GM23338 (cell line): Measurements from ENCODE around the gene MTMR3. TPM values are rescaled to one million over a fixed set of nuclear protein-coding genes. Genes with fewer than 3 reads are reported as not detected.

Experiments used
- ATAC-seq: fragments of 200-7000 bp; cut with Tn5 transposase; 3 replicates; pipeline ENCODE4 v1.9.1; 2020
- DNase-seq: peaks from one replicate; pipeline ENCODE4 v3.0.0-alpha.2; 2015; ENCODE audit warnings: low spot score
- H2AFZ ChIP-seq: fragments of 200-600 bp; sonication (generic); 2 replicates; pipeline ENCODE4 v1.8.0; 2016; ENCODE audit warnings: antibody characterized with exemption, mild to moderate bottlenecking, moderate library complexity
- H3F3A ChIP-seq: fragments of 200-600 bp; sonication (generic); replicated peaks from 2 replicates; pipeline ENCODE4 v1.8.0; 2017; ENCODE audit warnings: antibody characterized with exemption, mixed run types, low read depth
- H3K27ac ChIP-seq: fragments of 200-600 bp; sonication (generic); 2 replicates; pipeline ENCODE4 v1.6.1; 2016; ENCODE audit warnings: low read depth
- H3K27me3 ChIP-seq: fragments of 200-600 bp; sonication (generic); 2 replicates; pipeline ENCODE4 v1.8.0; 2016; ENCODE audit warnings: mild to moderate bottlenecking, mixed run types, moderate library complexity; ENCODE audit not compliant: insufficient read depth
- H3K36me3 ChIP-seq: fragments of 200-600 bp; sonication (generic); 2 replicates; pipeline ENCODE4 v1.8.0; 2016; ENCODE audit warnings: mild to moderate bottlenecking; ENCODE audit not compliant: insufficient read depth
- H3K4me1 ChIP-seq: fragments of 200-600 bp; sonication (generic); 2 replicates; pipeline ENCODE4 v1.8.0; 2016; ENCODE audit warnings: mild to moderate bottlenecking, moderate library complexity; ENCODE audit not compliant: insufficient read depth
- H3K4me2 ChIP-seq: fragments of 200-600 bp; sonication (generic); 2 replicates; pipeline ENCODE4 v1.7.1; 2017; ENCODE audit warnings: mixed run types
- H3K4me3 ChIP-seq: fragments of 200-600 bp; sonication (generic); 2 replicates; pipeline ENCODE4 v1.6.1; 2016; ENCODE audit warnings: mixed run types
- H3K79me2 ChIP-seq: fragments of 200-600 bp; sonication (generic); replicated peaks from 2 replicates; pipeline ENCODE4 v1.8.0; 2017; ENCODE audit warnings: mild to moderate bottlenecking; ENCODE audit not compliant: insufficient read depth
- H3K9me2 ChIP-seq: fragments of 200-600 bp; sonication (generic); 2 replicates; pipeline ENCODE4 v1.8.0; 2017; ENCODE audit not compliant: insufficient read depth
- H4K20me1 ChIP-seq: fragments of 200-600 bp; sonication (generic); replicated peaks from 2 replicates; pipeline ENCODE4 v1.8.0; 2017; ENCODE audit warnings: mild to moderate bottlenecking; ENCODE audit not compliant: insufficient read depth
- H3K27ac Mint-ChIP-seq: 2 replicates; pipeline ENCODE4 v1.8.0; 2020; ENCODE audit warnings: inconsistent platforms, mild to moderate bottlenecking, moderate library complexity, mixed read lengths
- H3K27me3 Mint-ChIP-seq: 3 replicates; pipeline ENCODE4 v1.8.0; 2022; ENCODE audit warnings: low read depth, mild to moderate bottlenecking, moderate library complexity, mixed read lengths, inconsistent platforms; ENCODE audit not compliant: insufficient read depth, poor library complexity
- H3K36me3 Mint-ChIP-seq: 3 replicates; pipeline ENCODE4 v1.8.0; 2021; ENCODE audit warnings: low read depth, mild to moderate bottlenecking, inconsistent platforms, moderate library complexity, mixed read lengths
- H3K4me1 Mint-ChIP-seq: 3 replicates; pipeline ENCODE4 v1.8.0; 2020; ENCODE audit warnings: mild to moderate bottlenecking, inconsistent platforms, mixed read lengths
- H3K4me3 Mint-ChIP-seq: 3 replicates; pipeline ENCODE4 v1.8.0; 2021; ENCODE audit warnings: moderate library complexity, mild to moderate bottlenecking, inconsistent platforms, mixed read lengths
- H3K9me3 Mint-ChIP-seq: 3 replicates; pipeline ENCODE4 v1.8.0; 2020; ENCODE audit warnings: moderate library complexity, mild to moderate bottlenecking, inconsistent platforms, mixed read lengths
- CREB1 ChIP-seq: fragments of 250-450 bp; sonication (Bioruptor Pico); IDR thresholded peaks from 2 replicates; pipeline ENCODE4 v1.5.0; 2020; ENCODE audit warnings: low read depth, mild to moderate bottlenecking, moderate library complexity
- CTCF ChIP-seq, 2 experiments: fragments of 200-600 bp in 1 of 2; sonication (generic) in 1 of 2; conservative IDR thresholded peaks; 2 replicates each; pipeline versions ENCODE4 v1.5.1 to v1.6.1; 2016 to 2017; ENCODE audit warnings: antibody characterized with exemption in 2 of 2, low read depth in 2 of 2, mild to moderate bottlenecking in 2 of 2, moderate library complexity in 1 of 2
- ETS1 ChIP-seq: IDR thresholded peaks from 2 replicates; pipeline ENCODE4 v1.6.1; 2016; ENCODE audit warnings: antibody characterized with exemption
- EZH2 ChIP-seq: fragments of 200-600 bp; sonication (generic); IDR thresholded peaks from one replicate; pipeline ENCODE4 v1.8.0; 2017; ENCODE audit warnings: antibody characterized with exemption, mild to moderate bottlenecking, low read depth; ENCODE audit not compliant: unreplicated experiment
- EZH2phosphoT487 ChIP-seq: fragments of 200-600 bp; sonication (generic); IDR thresholded peaks from one replicate; pipeline ENCODE4 v1.8.1; 2018; ENCODE audit warnings: antibody characterized with exemption; ENCODE audit not compliant: unreplicated experiment
- JUNB ChIP-seq: IDR thresholded peaks from one replicate; pipeline ENCODE4 v1.6.1; 2016; ENCODE audit warnings: antibody characterized with exemption; ENCODE audit not compliant: unreplicated experiment
- NANOG ChIP-seq: IDR thresholded peaks from 2 replicates; pipeline ENCODE4 v1.6.1; 2016; ENCODE audit warnings: antibody characterized with exemption, borderline replicate concordance
- STAT1 ChIP-seq: IDR thresholded peaks from one replicate; pipeline ENCODE4 v1.6.1; 2016; ENCODE audit warnings: antibody characterized with exemption; ENCODE audit not compliant: unreplicated experiment
- ZNF114 ChIP-seq: fragments of 250-450 bp; sonication (Bioruptor Pico); IDR thresholded peaks from 2 replicates; pipeline ENCODE4 v1.5.0; 2020; ENCODE audit warnings: mild to moderate bottlenecking, moderate library complexity
- ZNF331 ChIP-seq: fragments of 250-450 bp; sonication (Bioruptor Pico); IDR thresholded peaks from 2 replicates; pipeline ENCODE4 v1.5.0; 2020; ENCODE audit warnings: low read depth, mild to moderate bottlenecking, moderate library complexity
- polyA plus RNA-seq: library from polyadenylated mRNA; unstranded; fragments of >200 nt; fragmentation: Nextera tagmentation; extraction: Ambion mirVana; gene quantifications from 2 replicates; pipeline ENCODE4 v1.2.1, GENCODE V29; 2016
- total RNA-seq: library from RNA; depleted of rRNA; stranded (reverse); fragments of >200 nt; shearing (Covaris generic); gene quantifications from 2 replicates; pipeline ENCODE4 v1.2.3, GENCODE V29; 2014
- TF ChIP-seq, protein P1 (sequence below): IDR thresholded peaks from one replicate; pipeline ENCODE4 v1.6.1; 2018; ENCODE audit warnings: antibody characterized with exemption; ENCODE audit not compliant: unreplicated experiment

MTMR3 gene
- total and polyA plus RNA-seq, 2 experiments from 2014 or later, result 5.2 to 27.4 TPM

DNA sequence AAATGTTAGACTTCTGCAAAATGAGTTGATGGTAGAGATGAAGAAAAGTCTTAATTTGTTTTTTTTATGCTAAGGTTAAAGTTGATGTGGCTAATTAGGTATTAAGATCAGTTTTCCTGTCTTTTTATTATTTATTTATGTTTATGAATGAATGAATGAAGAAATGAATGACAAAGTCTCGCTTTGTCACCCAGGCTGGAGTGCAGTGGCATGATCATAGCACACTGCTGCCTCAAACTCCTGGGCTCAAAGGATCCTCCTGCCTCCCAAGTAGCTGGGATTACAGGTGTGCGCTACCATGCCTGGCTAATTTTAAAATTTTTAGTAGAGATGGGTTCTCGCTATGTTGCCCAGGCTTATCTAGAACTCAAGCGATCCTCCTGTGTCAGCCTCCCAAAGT is 29.2 kb downstream of the MTMR3 start (continued):
- no peak for TF ChIP-seq EZH2
- TF ChIP-seq NANOG, result no peak
- TF ChIP-seq STAT1, result no peak
- TF ChIP-seq ETS1, result no peak
- TF ChIP-seq EZH2phosphoT487, result no peak
- no peak for TF ChIP-seq JUNB
- TF ChIP-seq ZNF114, result no peak

DNA sequence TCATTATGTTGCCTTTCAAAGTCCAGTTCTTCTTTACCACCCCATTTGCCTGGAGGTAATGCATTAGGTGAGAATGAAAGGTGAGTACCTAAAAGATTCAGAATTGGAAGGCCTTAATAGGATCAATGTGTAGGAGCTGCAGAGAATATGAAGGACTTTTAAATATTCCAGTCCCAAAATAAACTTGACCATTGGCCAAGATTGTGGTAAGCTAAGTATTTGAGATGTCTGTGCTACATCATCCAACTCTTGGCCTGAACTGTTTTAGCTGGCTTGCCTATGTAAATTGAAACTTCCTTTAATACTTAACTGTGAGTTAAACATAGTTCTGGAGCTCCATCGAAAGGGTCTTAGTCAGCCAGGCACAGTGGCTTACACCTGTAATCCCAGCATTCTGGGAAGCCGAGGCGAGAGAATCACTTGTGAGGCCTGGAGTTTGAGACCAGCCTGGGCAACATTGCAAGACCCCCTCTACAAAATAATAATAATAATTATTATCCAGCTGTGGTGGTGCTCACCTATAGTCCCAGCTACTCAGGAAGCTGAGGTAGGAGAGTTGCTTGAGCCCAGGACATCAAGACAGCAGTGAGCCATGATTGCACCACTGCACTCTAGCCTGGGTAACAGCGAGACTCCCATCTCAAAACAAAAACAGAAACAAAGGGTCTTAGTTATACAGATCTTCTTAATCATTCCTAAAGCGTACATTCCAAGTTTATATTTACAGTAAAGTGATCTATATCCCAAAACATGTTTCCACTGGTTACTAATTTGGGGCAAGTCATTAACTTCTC is 29.8 kb downstream of the MTMR3 start:
- no peak overlapping the region for H2AFZ ChIP-seq
- no peaks in the 10 kb centered on the region for H3K9me3 Mint-ChIP-seq
- no peaks in the 10 kb centered on the region for H3K27me3 ChIP-seq
- H3K4me1 ChIP-seq, result peaks cover 43% of the 10 kb centered on the region
- H3K36me3 Mint-ChIP-seq, result no peaks in the 10 kb centered on the region
- no peak overlapping the region for H3K27ac Mint-ChIP-seq
- H4K20me1 ChIP-seq, result peaks cover 3% of the 10 kb centered on the region; the same call in 1 of the 2 replicates
- no peaks in the 10 kb centered on the region for H3K36me3 ChIP-seq
- no peak overlapping the region for H3K4me3 Mint-ChIP-seq
- H3K27me3 Mint-ChIP-seq, result no peaks in the 10 kb centered on the region
- ATAC-seq, result peak; percentile 26; the same call in 2 of the 3 replicates
- H3K4me2 ChIP-seq, result peak overlapping the region; percentile 52
- H3K4me1 Mint-ChIP-seq, result peaks cover 48% of the 10 kb centered on the region
- no peaks in the 10 kb centered on the region for H3F3A ChIP-seq
- H3K9me2 ChIP-seq, result no peaks in the 10 kb centered on the region
- no peak for DNase-seq
- peak overlapping the region; percentile 6; the same call in 1 of the 2 replicates for H3K4me3 ChIP-seq
- TF ChIP-seq ETS1 (no peak), ZNF331 (CRISPR knock-in tag) (no peak)
- peaks cover 73% of the 10 kb centered on the region for H3K79me2 ChIP-seq
- H3K27ac ChIP-seq, result no peak overlapping the region

DNA sequence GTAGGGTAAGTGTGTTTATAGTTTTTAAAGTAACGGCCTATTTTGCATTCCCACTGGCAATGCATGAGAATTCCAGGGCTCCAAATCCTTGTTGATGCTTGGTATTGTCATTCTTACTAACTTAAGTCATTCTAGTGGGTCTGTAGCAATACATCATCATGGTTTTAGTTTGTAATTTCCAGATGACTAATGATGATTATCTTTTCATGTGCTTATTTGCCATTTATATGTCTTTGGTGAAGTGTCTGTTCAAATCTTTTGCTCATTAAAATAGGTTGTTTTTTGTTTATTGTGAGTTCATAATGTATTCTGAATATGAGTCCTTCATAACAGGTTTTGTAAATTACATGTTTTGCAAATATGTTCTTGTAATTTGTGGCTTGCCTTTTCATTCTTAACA is 31.2 kb downstream of the MTMR3 start:
- Histone ChIP-seq H3K4me3 (peak overlapping the region; percentile 6), H3K4me1 (peaks cover 46% of the 10 kb centered on the region), H3K4me2 (peak overlapping the region; percentile 33), H3K79me2 (peaks cover 73% of the 10 kb centered on the region), H2AFZ (no peak overlapping the region), H3K27ac (peak overlapping the region; percentile 18; the same call in 1 of the 2 replicates), H3F3A (no peaks in the 10 kb centered on the region), H4K20me1 (peaks cover 3% of the 10 kb centered on the region; the same call in 1 of the 2 replicates), H3K27me3 (no peaks in the 10 kb centered on the region), H3K9me2 (no peaks in the 10 kb centered on the region), H3K36me3 (no peaks in the 10 kb centered on the region)
- Mint-ChIP-seq H3K9me3 (no peaks in the 10 kb centered on the region), H3K4me3 (peak overlapping the region; percentile 56), H3K27ac (peak overlapping the region; percentile 83), H3K36me3 (no peaks in the 10 kb centered on the region), H3K4me1 (peaks cover 56% of the 10 kb centered on the region), H3K27me3 (no peaks in the 10 kb centered on the region)
- ATAC-seq (peak; percentile 56), DNase-seq (peak; percentile 55)
- TF ChIP-seq ETS1 (no peak), CREB1 (CRISPR knock-in tag) (no peak), EZH2phosphoT487 (no peak), NANOG (no peak), CTCF (conservative IDR thresholded peaks at IDR 0.05; ENCODE audit: low read depth in 2 of 2) (no peak), ZNF331 (CRISPR knock-in tag) (no peak)
- TF ChIP-seq, protein P1, sequence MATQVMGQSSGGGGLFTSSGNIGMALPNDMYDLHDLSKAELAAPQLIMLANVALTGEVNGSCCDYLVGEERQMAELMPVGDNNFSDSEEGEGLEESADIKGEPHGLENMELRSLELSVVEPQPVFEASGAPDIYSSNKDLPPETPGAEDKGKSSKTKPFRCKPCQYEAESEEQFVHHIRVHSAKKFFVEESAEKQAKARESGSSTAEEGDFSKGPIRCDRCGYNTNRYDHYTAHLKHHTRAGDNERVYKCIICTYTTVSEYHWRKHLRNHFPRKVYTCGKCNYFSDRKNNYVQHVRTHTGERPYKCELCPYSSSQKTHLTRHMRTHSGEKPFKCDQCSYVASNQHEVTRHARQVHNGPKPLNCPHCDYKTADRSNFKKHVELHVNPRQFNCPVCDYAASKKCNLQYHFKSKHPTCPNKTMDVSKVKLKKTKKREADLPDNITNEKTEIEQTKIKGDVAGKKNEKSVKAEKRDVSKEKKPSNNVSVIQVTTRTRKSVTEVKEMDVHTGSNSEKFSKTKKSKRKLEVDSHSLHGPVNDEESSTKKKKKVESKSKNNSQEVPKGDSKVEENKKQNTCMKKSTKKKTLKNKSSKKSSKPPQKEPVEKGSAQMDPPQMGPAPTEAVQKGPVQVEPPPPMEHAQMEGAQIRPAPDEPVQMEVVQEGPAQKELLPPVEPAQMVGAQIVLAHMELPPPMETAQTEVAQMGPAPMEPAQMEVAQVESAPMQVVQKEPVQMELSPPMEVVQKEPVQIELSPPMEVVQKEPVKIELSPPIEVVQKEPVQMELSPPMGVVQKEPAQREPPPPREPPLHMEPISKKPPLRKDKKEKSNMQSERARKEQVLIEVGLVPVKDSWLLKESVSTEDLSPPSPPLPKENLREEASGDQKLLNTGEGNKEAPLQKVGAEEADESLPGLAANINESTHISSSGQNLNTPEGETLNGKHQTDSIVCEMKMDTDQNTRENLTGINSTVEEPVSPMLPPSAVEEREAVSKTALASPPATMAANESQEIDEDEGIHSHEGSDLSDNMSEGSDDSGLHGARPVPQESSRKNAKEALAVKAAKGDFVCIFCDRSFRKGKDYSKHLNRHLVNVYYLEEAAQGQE, result no peak
